NK-92 treated with Interleukin-12 subunit alpha and Interleukin-12 subunit beta, amount 100 ng/mL, for 24 hours (cell line): ENCODE data around the gene RPL13A.
"Not testable (repeated sequence)": the region's sequence is repeated elsewhere in the genome, so short reads cannot be mapped to it uniquely, and the experiment has no call there.

ENCODE experiments used
- DNase-seq: peaks from one replicate; lab custom pipeline; 2025; lab: John Stamatoyannopoulos, UW

Gene RPL13A

DNA sequence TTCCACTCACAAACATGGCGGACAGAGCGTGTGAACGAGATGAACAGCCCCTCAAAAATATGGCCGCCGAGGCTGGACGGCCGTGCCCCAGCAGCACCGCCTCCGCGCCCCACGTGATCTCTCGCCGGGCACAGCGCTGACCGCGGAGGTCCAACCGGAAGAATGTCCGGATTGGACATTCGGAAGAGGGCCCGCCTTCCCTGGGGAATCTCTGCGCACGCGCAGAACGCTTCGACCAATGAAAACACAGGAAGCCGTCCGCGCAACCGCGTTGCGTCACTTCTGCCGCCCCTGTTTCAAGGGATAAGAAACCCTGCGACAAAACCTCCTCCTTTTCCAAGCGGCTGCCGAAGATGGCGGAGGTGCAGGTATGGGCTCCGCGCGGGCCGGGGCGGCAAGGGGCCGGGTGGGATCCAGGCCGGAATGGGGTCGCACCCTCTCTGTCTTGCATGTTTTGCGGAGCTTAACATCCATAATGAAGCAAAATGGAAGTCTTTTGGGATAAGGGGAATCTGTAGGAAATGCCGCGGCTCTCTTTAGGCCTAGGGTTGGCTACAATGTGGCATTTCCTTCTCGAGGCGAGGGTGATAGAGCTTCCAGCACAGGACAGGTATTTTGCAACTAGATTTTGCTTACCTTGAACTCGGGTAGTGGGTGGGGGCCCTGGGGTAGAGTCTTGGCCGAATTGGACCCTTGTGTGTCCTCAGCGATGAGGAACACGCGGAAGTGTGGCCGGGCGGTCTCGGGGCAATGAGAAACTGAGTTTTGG lies at the start of gene RPL13A:
Gene RPL13A, plus strand, starts transcription at position 332 of the 769 bp plus-strand sequence. Its CDS starts 22 bp downstream, at position 354.
- peak; percentile 99 for DNase-seq

GRCh38 chr19:49438261-49438660 lies 49.1 kb upstream of the RPL13A start:
- no peak for DNase-seq

- DNase-seq = no peak
Observed at GRCh38 chr19:49439836-49440235, 47.6 kb upstream of the RPL13A start.

DNA sequence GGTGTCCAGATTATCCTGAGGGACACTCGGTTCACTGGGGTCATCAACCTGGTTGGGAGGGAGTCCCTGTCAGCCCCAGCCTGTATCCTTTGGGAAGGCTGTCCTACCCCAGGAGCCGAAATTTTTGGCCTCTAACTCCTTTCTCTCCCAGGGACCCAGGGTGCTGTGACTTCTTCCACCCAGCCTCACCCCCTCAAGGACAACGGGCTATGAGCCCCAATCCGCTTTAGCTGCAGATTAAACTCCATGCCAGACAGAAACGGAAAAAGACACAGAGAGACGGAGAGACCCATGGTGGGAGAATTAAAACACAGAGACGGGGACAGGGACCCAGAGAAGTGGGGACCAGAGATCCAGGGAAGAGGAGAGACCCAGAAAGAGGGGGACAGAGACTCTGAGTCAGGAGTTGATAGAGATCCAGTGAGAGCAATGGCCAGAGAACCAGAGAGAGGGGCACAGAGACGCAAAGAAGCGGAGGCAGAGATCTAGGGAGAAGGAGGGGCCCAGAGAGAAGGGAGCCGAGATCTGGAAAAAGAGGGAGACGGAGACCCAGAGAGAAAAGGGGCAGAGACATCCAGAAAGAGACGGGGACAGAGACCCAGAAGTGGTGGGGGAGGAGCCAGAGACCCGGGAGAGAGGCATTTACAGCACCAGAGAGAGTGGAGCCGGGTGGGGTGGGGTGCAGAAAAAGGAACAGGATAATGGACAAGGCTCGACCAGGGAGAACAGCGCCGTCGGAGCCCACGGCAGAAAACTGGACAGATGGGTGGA lies 46.8 kb upstream of the RPL13A start:
- DNase-seq = no peak

- DNase-seq = no peak
Observed at GRCh38 chr19:49441210-49441959, 46.0 kb upstream of the RPL13A start, which contains the start of gene SLC17A7. SLC17A7 (minus strand) TSS chr19:49441527; CDS start chr19:49441379, 148 bp downstream.

- DNase-seq = no peak
Observed at GRCh38 chr19:49441960-49442350, 45.5 kb upstream of the RPL13A start.

- no peak for DNase-seq
Observed at GRCh38 chr19:49442354-49442753, 45.1 kb upstream of the RPL13A start.

DNA sequence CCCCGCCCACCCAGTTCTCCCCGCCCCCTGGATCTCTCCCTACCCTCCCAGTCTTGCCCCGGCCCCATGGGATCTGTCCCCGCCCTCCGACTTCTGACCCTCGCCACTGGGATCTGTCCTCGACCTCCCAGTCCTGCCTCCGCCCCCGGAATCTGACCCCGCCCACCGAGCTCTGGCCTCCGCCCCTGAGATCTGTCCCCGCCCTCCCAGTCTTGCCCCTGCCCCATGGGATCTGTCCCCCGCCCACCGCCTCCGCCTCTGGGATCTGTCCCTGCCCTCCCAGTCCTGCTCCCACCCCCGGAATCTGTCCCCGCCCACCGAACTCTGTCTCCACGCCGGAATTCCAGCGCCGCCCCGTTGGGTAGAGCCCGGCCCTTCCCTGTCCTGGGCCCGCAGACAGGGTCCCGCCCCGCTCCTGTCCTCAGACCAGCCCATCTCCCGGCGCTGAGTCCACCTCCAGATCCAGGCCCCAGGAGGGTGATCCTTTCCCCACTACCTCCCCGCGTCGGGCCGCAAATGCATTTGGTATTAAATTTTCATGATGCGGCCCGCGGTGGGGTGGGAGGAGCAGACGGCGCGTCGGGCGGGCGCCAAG lies 44.5 kb upstream of the RPL13A start:
- peak; percentile 73 for DNase-seq

- DNase-seq = peak; percentile 90
Observed at GRCh38 chr19:49443366-49444099, 43.9 kb upstream of the RPL13A start.

GRCh38 chr19:49444100-49444700 lies 43.2 kb upstream of the RPL13A start:
- not testable (repeated sequence) for DNase-seq

DNA sequence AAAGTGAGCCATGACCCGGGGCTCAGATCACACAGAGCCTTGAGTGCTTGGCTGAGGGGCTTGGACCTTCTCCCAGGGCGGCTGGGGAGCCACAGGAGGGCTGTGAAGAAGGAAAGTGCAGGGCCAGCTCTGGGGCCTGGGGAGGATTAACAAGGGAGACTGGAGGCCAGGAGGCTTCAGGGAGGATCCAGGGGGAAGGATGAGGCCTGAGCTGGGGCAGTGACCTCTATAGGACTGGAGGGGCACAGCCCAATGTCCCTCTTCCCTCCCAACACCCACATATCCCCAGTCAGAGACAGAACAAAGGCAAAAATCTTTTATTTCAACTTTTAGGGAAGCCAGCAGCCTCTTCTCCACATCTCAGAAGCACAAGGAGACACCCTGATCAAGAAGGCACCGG lies 41.4 kb upstream of the RPL13A start:
- no peak for DNase-seq

- DNase-seq = no peak
Observed at GRCh38 chr19:49447485-49448431, 39.6 kb upstream of the RPL13A start.

DNA sequence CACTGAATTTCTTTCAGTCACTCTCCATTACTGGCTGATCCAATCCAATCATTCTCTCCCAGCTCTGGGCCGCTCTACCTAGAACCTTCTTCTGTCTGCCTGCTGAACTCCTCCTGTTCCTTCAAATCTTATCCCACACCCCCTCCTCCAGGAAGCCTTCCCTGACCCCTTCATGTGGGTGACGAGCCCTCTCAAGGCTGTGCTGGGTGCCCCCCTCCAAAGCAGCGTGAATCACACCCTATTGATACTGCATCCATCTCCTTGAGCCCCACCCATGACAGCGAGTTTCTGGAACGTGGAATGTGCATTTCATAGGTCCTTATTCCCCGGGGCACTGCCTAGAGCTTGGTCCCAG lies 39.0 kb upstream of the RPL13A start:
- DNase-seq = no peak

GRCh38 chr19:49450405-49450804 lies 37.0 kb upstream of the RPL13A start:
- no peak for DNase-seq

DNA sequence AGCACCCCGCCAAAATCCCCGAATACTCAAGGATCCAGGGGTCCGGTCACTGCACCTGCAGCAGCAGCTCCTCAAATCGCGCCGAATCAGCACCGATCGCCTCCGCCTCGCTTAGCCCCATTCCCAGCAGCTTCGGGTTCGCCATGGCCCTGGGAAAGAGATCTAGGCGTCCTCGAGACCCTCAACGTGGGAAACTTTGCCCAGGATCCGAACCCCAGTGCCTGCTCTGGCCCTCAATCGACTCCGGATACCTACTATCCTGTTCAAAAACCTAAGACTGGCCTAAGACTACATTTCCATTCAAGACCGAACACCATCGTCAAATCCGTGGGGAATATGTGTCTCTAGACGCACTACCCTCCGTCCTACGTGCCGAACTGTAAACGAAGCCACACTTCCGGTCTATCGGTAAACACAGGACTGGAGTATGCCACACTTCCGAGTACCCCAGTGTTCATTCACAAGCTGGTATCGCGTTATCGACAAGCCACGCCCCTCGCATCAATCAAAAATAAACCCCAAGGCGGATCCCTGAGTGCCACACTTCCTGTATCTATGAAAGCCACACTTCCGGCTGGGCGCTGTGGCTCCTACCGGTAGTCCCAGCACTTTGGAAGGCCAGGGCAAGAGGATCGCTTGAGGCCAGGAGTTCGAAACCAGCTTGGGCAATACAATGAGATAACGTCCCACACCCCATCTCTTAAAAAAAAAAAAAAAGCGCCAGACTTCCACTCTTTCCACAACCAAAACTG lies 35.8 kb upstream of the RPL13A start, which contains the start of gene PIH1D1:
Gene PIH1D1, minus strand, starts transcription at position 385 of the 752 bp plus-strand sequence. Its CDS starts 240 bp downstream, at position 145.
- peak; percentile 94 for DNase-seq

- DNase-seq = peak; percentile 98
Observed at GRCh38 chr19:49453013-49453756, 34.2 kb upstream of the RPL13A start, which contains the start of gene ALDH16A1. ALDH16A1 (plus strand) TSS chr19:49453225; CDS start chr19:49453332, 107 bp downstream.

- peak; percentile 19 for DNase-seq
Observed at GRCh38 chr19:49453757-49454240, 33.6 kb upstream of the RPL13A start.

GRCh38 chr19:49455773-49456172 lies 31.6 kb upstream of the RPL13A start:
- no peak for DNase-seq
